Ishikawa (cell line): ENCODE measurements around the gene NR3C2.

ENCODE experiments used
- CEBPB ChIP-seq: IDR thresholded peaks from 2 replicates; pipeline ENCODE4 v1.6.1; 2012
- CREB1 ChIP-seq: IDR thresholded peaks from 2 replicates; pipeline ENCODE4 v1.6.1; 2012; ENCODE audit warnings: low read depth
- EGR1 ChIP-seq: IDR thresholded peaks from 2 replicates; pipeline ENCODE4 v1.6.1; 2012
- EP300 ChIP-seq: IDR thresholded peaks from 2 replicates; pipeline ENCODE4 v1.6.1; 2012; ENCODE audit warnings: borderline replicate concordance
- FOXM1 ChIP-seq: IDR thresholded peaks from 2 replicates; pipeline ENCODE4 v1.6.1; 2012; ENCODE audit warnings: low read depth, borderline replicate concordance
- NFIC ChIP-seq: IDR thresholded peaks from 2 replicates; pipeline ENCODE4 v1.6.1; 2012
- RAD21 ChIP-seq: IDR thresholded peaks from 2 replicates; pipeline ENCODE4 v1.6.1; 2012; ENCODE audit warnings: low read depth
- REST ChIP-seq: IDR thresholded peaks from 2 replicates; pipeline ENCODE4 v1.6.1; 2012; ENCODE audit warnings: low read depth, mild to moderate bottlenecking
- TAF1 ChIP-seq: IDR thresholded peaks from 2 replicates; pipeline ENCODE4 v1.6.1; 2012; ENCODE audit warnings: low read depth, mild to moderate bottlenecking
- TCF12 ChIP-seq: IDR thresholded peaks from 2 replicates; pipeline ENCODE4 v1.6.1; 2012; ENCODE audit warnings: low read depth
- TEAD4 ChIP-seq: IDR thresholded peaks from 2 replicates; pipeline ENCODE4 v1.6.1; 2012
- YY1 ChIP-seq: IDR thresholded peaks from 2 replicates; pipeline ENCODE4 v1.6.1; 2012; ENCODE audit warnings: low read depth
- ZBTB7A ChIP-seq: IDR thresholded peaks from 2 replicates; pipeline ENCODE4 v1.6.1; 2012; ENCODE audit warnings: low read depth
- TF ChIP-seq, protein P1 (sequence below): IDR thresholded peaks from 2 replicates; pipeline ENCODE4 v1.6.1; 2012
- TF ChIP-seq, protein P2 (sequence below): IDR thresholded peaks from 2 replicates; pipeline ENCODE4 v1.6.1; 2012

NR3C2 gene

DNA sequence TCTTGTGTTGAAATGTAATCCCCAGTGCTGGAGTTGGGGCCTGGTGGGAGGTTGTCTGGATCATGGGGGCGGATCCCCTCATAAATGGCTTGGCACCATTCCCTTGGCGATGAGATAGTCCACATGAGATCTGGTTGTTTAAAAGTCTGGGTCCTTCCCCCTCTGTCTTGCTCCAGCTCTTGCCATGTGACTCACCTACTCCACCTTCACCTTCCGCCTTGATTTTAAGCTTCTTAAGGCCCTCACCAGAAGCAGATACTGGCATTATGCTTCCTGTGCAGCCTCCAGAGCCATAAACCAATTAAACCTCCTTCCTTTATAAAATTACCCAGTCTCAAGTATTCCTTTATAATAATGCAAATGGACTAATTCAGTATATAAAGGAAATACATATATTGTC is 111.5 kb downstream of the NR3C2 start:
- TF ChIP-seq, protein P1, sequence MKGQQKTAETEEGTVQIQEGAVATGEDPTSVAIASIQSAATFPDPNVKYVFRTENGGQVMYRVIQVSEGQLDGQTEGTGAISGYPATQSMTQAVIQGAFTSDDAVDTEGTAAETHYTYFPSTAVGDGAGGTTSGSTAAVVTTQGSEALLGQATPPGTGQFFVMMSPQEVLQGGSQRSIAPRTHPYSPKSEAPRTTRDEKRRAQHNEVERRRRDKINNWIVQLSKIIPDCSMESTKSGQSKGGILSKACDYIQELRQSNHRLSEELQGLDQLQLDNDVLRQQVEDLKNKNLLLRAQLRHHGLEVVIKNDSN = no peak
- TF ChIP-seq ZBTB7A = no peak
- TF ChIP-seq RAD21 = no peak
- TF ChIP-seq TCF12 = no peak
- no peak for TF ChIP-seq TAF1
- no peak for TF ChIP-seq EP300
- TF ChIP-seq CREB1 = no peak
- TF ChIP-seq CEBPB = no peak
- TF ChIP-seq, protein P2, sequence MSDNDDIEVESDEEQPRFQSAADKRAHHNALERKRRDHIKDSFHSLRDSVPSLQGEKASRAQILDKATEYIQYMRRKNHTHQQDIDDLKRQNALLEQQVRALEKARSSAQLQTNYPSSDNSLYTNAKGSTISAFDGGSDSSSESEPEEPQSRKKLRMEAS = no peak
- no peak for TF ChIP-seq NFIC
- TF ChIP-seq YY1 = no peak
- TF ChIP-seq TEAD4 = no peak
- TF ChIP-seq EGR1 = no peak

- TF ChIP-seq, protein P2 = no peak
- no peak for TF ChIP-seq ZBTB7A
- TF ChIP-seq RAD21 = no peak
- TF ChIP-seq NFIC = no peak
- TF ChIP-seq EP300 = no peak
- TF ChIP-seq TAF1 = no peak
- no peak for TF ChIP-seq TEAD4
- no peak for TF ChIP-seq YY1
- no peak for TF ChIP-seq EGR1
- TF ChIP-seq FOXM1 = no peak
- TF ChIP-seq CEBPB = no peak
- no peak for TF ChIP-seq REST
Observed at GRCh38 chr4:148330161-148330560, 112.1 kb downstream of the NR3C2 start.

GRCh38 chr4:148329751-148330150 is 112.5 kb downstream of the NR3C2 start:
- TF ChIP-seq NFIC (no peak), TCF12 (no peak), EP300 (no peak)
- TF ChIP-seq, protein P2 = no peak

GRCh38 chr4:148327683-148328082 is 114.5 kb downstream of the NR3C2 start:
- TF ChIP-seq EP300 (no peak), CREB1 (no peak), YY1 (no peak), ZBTB7A (no peak)
- TF ChIP-seq, protein P2 = no peak
- TF ChIP-seq, protein P1 = no peak

DNA sequence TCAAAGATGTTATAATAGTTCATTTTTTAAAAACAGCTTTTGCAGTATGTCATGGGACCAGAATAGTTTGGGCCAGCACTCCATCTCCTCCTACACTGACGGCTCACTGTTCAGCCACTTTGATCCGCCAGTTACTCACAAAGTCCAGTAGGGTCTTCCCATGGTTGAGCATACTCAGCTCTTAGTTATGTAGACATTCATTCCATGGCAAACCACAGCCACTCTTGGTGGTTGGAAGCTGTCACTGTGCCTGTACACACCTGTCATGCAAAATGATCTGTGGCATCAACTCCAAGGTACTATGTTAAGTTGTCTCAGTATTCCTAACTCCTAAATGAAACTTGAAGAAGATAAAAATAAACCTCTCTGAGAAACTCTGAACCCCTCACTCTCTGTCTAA is 127.2 kb downstream of the NR3C2 start:
- TF ChIP-seq YY1 (no peak), FOXM1 (no peak), TAF1 (no peak), TCF12 (no peak)

DNA sequence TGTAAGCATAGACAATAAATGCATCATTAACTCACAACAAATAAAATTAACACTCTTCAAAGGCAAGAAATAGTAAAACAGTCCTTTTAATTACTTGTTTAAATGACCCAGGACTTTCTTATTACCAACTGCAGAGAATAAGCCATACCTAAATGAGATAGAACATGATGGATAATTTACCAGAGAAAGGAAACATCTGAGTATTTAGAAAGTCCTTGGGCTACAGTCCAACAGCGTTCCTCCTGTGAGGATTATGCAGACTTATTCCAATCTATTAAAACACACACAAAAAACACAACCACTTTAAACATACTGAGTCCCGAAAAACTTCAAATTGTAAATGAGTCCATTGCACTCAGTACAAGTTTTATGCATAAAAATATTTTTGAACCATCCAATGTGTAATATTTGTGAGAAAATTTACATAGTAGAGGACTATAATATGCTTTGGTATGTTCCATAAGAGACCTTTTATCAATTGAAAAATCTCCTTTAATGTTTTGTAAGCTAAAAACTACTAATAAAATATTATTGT is 129.2 kb downstream of the NR3C2 start:
- TF ChIP-seq CREB1 (no peak), RAD21 (no peak)

DNA sequence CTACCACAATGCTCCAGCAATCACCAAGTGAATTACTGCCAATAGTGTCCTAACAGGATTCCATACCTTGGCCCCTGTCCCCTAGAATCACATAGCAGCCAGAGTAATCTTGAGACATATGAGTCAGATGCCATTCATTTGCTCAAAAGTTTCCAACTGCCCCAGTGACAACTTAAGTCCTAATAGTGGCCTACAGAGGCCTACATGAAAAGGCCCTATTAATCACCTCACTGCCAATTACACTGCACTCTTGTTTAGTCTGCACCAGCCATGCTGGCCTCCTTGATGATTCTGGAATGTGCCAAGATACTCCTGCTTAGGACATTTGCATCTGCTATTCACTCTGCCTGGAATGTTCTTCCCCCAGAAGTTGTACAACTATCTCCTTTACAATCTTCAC is 130.7 kb downstream of the NR3C2 start:
- no peak for TF ChIP-seq NFIC

- no peak for TF ChIP-seq EGR1
- no peak for TF ChIP-seq TEAD4
- TF ChIP-seq RAD21 = no peak
- TF ChIP-seq TCF12 = no peak
- TF ChIP-seq REST = no peak
Observed at GRCh38 chr4:148310756-148311155, 131.5 kb downstream of the NR3C2 start.
